UCSD-AML1 (cell line): ENCODE measurements around the gene STX18.
"Not testable (repeated sequence)": the region's sequence is repeated elsewhere in the genome, so short reads cannot be mapped to it uniquely, and the experiment has no call there.

Experiments
- DNase-seq: peaks from one replicate; lab custom pipeline; 2025; ENCODE audit not compliant: unreplicated experiment; lab: John Stamatoyannopoulos, UW

STX18 gene

GRCh38 chr4:4541661-4542570, at the start of gene STX18:
Gene STX18, minus strand, starts transcription at chr4:4542048. Its CDS starts 84 bp downstream, at chr4:4541964.
- DNase-seq: peak; percentile 87

GRCh38 chr4:4591071-4591470, 49.2 kb upstream of the STX18 start:
- DNase-seq: no peak

GRCh38 chr4:4590546-4590945, 48.7 kb upstream of the STX18 start:
- DNase-seq: no peak

- no peak for DNase-seq
Observed at GRCh38 chr4:4585012-4585670, 43.3 kb upstream of the STX18 start.

GRCh38 chr4:4583606-4584005, 41.8 kb upstream of the STX18 start:
- no peak for DNase-seq

- DNase-seq: no peak
Observed at GRCh38 chr4:4582653-4583052, 40.8 kb upstream of the STX18 start.

- no peak for DNase-seq
Observed at GRCh38 chr4:4580494-4580893, 38.6 kb upstream of the STX18 start.

- no peak for DNase-seq
Observed at GRCh38 chr4:4578981-4579380, 37.1 kb upstream of the STX18 start.

GRCh38 chr4:4577359-4577875, 35.6 kb upstream of the STX18 start:
- no peak for DNase-seq

GRCh38 chr4:4575284-4576211, 33.7 kb upstream of the STX18 start:
- DNase-seq: no peak

GRCh38 chr4:4574792-4575191, 32.9 kb upstream of the STX18 start:
- DNase-seq: no peak

GRCh38 chr4:4574052-4574451, 32.2 kb upstream of the STX18 start:
- DNase-seq: no peak

GRCh38 chr4:4572821-4573220, 31.0 kb upstream of the STX18 start:
- no peak for DNase-seq

GRCh38 chr4:4569861-4570260, 28.0 kb upstream of the STX18 start:
- DNase-seq: not testable (repeated sequence)

GRCh38 chr4:4568806-4569427, 27.1 kb upstream of the STX18 start:
- no peak for DNase-seq

GRCh38 chr4:4566359-4566758, 24.5 kb upstream of the STX18 start:
- not testable (repeated sequence) for DNase-seq

- DNase-seq: no peak
Observed at GRCh38 chr4:4564522-4564921, 22.7 kb upstream of the STX18 start.

- DNase-seq: no peak
Observed at GRCh38 chr4:4560642-4561041, 18.8 kb upstream of the STX18 start.

GRCh38 chr4:4560136-4560535, 18.3 kb upstream of the STX18 start:
- DNase-seq: no peak

GRCh38 chr4:4559596-4559995, 17.7 kb upstream of the STX18 start:
- no peak for DNase-seq

GRCh38 chr4:4558881-4559280, 17.0 kb upstream of the STX18 start:
- no peak for DNase-seq
